Measurements from ENCODE around the gene POU2F3.

DNA sequence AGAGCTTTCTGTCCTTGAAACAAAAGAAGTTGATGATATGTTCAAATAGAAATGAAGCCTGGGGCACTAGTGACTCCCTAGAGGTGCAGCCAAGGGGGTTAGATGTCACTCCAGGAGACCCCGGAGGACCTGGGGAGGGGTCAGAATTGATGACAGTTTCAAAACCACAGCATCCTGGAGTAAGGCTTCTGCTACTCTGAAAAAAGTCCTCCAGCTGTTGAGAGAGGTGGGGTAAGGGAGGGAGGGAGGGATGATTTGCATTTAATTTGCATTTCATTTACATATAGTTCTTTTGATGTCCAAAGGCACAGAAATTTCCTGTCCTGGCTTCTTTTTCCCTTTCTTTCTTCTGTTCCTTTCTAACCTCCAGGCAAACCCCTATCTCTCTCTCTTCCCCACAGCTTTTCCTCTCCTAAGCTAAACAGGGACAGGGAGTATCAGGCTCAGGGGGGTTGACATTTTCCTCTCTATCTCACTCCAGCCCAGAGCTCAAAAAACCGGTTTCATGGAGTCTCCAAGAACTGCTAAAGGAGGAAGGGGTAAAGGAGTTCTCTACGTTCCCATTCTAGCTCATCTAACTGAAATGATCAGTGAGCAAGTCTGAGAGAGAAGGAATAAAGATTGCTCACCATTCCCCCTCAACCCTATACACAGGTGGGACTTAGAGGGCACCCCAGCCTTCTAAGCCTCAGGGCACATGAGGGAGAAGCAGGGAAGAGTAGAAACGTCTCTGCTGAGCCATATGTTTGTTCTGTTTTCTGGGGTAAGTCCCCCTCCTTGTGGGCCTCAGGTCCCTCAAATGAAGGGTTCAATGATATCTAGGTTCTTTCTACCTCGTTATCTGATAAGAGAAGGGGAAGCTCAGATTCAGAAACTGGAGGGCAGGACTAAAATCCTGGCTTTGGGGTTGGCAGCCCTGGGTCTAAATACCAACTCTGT lies 3.5 kb upstream of the POU2F3 start:
- TF ChIP-seq POLR2A (IDR thresholded peaks at IDR 0.05), result no peak
- TF ChIP-seq, protein P1, sequence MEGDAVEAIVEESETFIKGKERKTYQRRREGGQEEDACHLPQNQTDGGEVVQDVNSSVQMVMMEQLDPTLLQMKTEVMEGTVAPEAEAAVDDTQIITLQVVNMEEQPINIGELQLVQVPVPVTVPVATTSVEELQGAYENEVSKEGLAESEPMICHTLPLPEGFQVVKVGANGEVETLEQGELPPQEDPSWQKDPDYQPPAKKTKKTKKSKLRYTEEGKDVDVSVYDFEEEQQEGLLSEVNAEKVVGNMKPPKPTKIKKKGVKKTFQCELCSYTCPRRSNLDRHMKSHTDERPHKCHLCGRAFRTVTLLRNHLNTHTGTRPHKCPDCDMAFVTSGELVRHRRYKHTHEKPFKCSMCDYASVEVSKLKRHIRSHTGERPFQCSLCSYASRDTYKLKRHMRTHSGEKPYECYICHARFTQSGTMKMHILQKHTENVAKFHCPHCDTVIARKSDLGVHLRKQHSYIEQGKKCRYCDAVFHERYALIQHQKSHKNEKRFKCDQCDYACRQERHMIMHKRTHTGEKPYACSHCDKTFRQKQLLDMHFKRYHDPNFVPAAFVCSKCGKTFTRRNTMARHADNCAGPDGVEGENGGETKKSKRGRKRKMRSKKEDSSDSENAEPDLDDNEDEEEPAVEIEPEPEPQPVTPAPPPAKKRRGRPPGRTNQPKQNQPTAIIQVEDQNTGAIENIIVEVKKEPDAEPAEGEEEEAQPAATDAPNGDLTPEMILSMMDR (IDR thresholded peaks at IDR 0.05), result no peak
